ENCODE results near the gene WDR77. TPM values are rescaled to one million over a fixed set of nuclear protein-coding genes. Genes with fewer than 3 reads are reported as not detected.
A peak's percentile ranks its signal among the peaks of the same experiment; 100 is the strongest.

Gene WDR77
- total RNA-seq, 4 donors from 2014 or later = 8.8 to 18.5 (median 12.7) TPM

- no peak for DNase-seq (ENCODE audit: low spot score in 2 of 2)
- TF ChIP-seq POLR2A (IDR thresholded peaks at IDR 0.05) = no peak
- no peak for TF ChIP-seq CTCF (IDR thresholded peaks at IDR 0.05)
- WGBS, 2 donors = 61 to 66% methylated on average over 3 of the region's 3 CpGs
- no peak overlapping the region for H3K4me3 ChIP-seq (ENCODE audit: low read depth, poor library complexity, severe bottlenecking)
- intact Hi-C loops (cut with DNase I; ENCODE audit: low total_unique reads) = no loop called here
Measured at GRCh38 chr1:111483166-111483565, 34.1 kb upstream of the WDR77 start.

- 45 to 55% methylated on average over 8 of the region's 8 CpGs for WGBS, 2 donors
- intact Hi-C loops (cut with DNase I; ENCODE audit: low total_unique reads) = no loop called here
- no peak overlapping the region for H3K4me3 ChIP-seq (ENCODE audit: low read depth, poor library complexity, severe bottlenecking)
- peak in 1 of 3 donors; percentile 56 for TF ChIP-seq CTCF (IDR thresholded peaks at IDR 0.05)
- TF ChIP-seq POLR2A (IDR thresholded peaks at IDR 0.05) = no peak
- DNase-seq (ENCODE audit: low spot score in 2 of 2) = peak; percentile 63 to 94
Measured at GRCh38 chr1:111481387-111482221, 32.5 kb upstream of the WDR77 start.

- intact Hi-C loops (cut with DNase I; ENCODE audit: low total_unique reads) = no loop called here
- DNase-seq (ENCODE audit: low spot score in 2 of 2) = no peak
- WGBS, 2 donors = 65 to 86% methylated on average over 1 of the region's 1 CpG
- no peak for TF ChIP-seq POLR2A (IDR thresholded peaks at IDR 0.05)
- no peak for TF ChIP-seq CTCF (IDR thresholded peaks at IDR 0.05)
- H3K4me3 ChIP-seq (ENCODE audit: low read depth, poor library complexity, severe bottlenecking) = no peak overlapping the region
Measured at GRCh38 chr1:111480674-111481073, 31.6 kb upstream of the WDR77 start.

- intact Hi-C loops (cut with DNase I; ENCODE audit: low total_unique reads) = no loop called here
- 51 to 53% methylated on average over 2 of the region's 2 CpGs for WGBS, 2 donors
- DNase-seq (ENCODE audit: low spot score in 2 of 2) = no peak
- H3K4me3 ChIP-seq (ENCODE audit: low read depth, poor library complexity, severe bottlenecking) = no peak overlapping the region
- TF ChIP-seq POLR2A (IDR thresholded peaks at IDR 0.05) (no peak), CTCF (IDR thresholded peaks at IDR 0.05) (no peak)
Measured at GRCh38 chr1:111476761-111477309, 27.8 kb upstream of the WDR77 start.

- intact Hi-C loops (cut with DNase I; ENCODE audit: low total_unique reads) = no loop called here
- DNase-seq (ENCODE audit: low spot score in 2 of 2) = no peak
- H3K4me3 ChIP-seq (ENCODE audit: low read depth, poor library complexity, severe bottlenecking) = no peak overlapping the region
- TF ChIP-seq POLR2A (IDR thresholded peaks at IDR 0.05) (no peak), CTCF (IDR thresholded peaks at IDR 0.05) (no peak)
Measured at GRCh38 chr1:111476214-111476613, 27.2 kb upstream of the WDR77 start.

All from lower leg skin (tissue), 4 donors.